GM12801 (cell line): Measurements from ENCODE around the gene NES.

Experiments used
- TF ChIP-seq, protein P1 (sequence below): IDR thresholded peaks from one replicate; pipeline ENCODE4 v1.5.1; 2011; ENCODE audit warnings: control low read depth; ENCODE audit not compliant: insufficient read length; ENCODE audit errors: extremely low read depth

Gene NES

GRCh38 chr1:156623946-156624813 lies 53.0 kb downstream of the NES start:
- TF ChIP-seq, protein P1, sequence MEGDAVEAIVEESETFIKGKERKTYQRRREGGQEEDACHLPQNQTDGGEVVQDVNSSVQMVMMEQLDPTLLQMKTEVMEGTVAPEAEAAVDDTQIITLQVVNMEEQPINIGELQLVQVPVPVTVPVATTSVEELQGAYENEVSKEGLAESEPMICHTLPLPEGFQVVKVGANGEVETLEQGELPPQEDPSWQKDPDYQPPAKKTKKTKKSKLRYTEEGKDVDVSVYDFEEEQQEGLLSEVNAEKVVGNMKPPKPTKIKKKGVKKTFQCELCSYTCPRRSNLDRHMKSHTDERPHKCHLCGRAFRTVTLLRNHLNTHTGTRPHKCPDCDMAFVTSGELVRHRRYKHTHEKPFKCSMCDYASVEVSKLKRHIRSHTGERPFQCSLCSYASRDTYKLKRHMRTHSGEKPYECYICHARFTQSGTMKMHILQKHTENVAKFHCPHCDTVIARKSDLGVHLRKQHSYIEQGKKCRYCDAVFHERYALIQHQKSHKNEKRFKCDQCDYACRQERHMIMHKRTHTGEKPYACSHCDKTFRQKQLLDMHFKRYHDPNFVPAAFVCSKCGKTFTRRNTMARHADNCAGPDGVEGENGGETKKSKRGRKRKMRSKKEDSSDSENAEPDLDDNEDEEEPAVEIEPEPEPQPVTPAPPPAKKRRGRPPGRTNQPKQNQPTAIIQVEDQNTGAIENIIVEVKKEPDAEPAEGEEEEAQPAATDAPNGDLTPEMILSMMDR, result no peak

DNA sequence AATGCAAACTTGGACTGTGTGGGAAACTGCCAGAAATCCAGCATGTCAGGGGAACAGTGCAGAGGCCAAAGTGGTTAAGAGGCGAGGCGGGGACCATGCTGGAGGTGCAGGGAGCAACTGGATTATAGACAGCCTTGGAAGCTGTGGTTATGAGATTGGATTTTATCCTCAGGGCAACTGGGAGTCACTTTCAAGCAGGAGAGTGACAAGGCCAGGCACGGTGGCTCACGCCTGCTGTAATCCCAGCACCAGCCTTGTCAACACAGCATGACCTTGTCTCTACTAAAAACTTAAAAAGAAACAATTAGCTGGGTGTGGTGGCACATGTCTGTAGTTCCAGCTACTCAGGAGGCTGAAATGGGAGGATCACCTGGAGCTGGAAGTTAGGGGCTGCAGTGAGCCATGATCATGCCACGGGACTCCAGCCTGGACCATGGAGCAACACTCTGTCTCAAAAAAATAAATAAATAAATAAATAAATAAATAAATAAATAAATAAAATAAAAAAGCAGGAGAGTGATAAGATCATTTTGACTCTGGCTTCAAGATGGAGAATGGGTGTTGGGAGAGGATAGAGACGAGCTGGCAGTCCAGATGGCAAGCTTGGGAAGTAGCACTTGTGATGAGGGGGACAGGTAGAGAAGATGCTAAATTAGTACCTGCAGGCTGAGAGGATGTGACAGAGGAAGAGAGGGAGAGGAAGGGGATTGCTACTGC lies 54.5 kb downstream of the NES start:
- TF ChIP-seq, protein P1, result no peak

DNA sequence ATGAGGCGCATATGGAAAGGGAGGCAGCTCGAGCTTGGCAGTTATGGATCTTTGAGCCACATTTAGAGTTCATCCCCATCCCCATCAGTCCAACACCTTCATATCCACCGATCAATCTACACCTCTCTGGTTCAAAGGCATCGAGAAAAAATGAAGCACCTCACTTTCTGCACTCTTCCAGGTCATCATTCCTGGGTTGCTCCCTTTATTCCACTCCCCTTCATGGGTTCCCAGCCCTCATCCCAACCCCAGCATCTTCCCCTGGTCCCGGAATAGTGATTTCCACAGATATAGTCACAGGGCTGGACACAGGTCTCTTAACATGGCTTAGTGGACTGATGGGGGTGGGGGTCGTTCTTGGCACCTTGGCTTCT lies 57.6 kb downstream of the NES start:
- TF ChIP-seq, protein P1, result no peak

DNA sequence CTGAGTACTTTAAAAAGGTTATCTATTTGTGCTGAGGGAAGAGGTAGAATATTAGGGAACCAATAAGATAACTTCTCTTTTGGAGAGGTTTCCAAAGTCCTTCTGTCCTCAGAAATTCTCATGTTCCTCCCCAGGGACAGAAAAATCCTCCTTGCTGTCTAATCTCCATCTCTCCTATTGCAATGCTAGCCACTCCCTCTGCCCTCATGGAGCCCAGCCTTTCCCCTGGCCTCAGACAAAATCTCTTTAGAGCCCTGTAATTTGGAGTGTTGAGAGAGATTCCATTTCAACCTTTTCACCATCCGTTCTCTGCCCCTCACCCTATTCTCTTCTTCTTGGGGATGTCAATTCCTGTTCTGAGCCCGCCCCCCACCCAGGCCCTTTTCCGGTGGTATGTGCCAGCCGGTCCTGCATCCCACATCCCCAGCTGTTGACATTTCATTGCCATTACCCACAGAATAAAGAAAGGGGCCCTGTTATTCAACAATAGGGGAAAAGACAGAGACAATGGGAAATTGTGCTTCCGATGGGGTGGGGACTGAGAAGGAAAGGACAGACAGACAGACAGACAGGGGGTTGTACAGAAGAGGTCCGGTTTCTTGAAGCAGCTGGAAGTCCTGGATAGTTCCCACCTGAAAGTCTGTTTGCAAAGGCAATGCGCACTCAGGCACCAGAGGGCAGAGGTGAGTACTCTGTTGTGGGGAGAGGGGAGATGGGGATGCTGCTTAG lies 58.2 kb downstream of the NES start, which contains the start of gene HAPLN2:
Gene HAPLN2 (plus strand): TSS at position 563 of the 729 bp plus-strand sequence. CDS start 4,076 bp downstream, outside the sequence.
- TF ChIP-seq, protein P1, result no peak
